ENCODE results near the gene LUC7L. TPM values are rescaled to one million over a fixed set of nuclear protein-coding genes. Genes with fewer than 3 reads are reported as not detected.

The LUC7L gene
- total RNA-seq, 1 donor from 2014 or later: 23.3 TPM

DNA sequence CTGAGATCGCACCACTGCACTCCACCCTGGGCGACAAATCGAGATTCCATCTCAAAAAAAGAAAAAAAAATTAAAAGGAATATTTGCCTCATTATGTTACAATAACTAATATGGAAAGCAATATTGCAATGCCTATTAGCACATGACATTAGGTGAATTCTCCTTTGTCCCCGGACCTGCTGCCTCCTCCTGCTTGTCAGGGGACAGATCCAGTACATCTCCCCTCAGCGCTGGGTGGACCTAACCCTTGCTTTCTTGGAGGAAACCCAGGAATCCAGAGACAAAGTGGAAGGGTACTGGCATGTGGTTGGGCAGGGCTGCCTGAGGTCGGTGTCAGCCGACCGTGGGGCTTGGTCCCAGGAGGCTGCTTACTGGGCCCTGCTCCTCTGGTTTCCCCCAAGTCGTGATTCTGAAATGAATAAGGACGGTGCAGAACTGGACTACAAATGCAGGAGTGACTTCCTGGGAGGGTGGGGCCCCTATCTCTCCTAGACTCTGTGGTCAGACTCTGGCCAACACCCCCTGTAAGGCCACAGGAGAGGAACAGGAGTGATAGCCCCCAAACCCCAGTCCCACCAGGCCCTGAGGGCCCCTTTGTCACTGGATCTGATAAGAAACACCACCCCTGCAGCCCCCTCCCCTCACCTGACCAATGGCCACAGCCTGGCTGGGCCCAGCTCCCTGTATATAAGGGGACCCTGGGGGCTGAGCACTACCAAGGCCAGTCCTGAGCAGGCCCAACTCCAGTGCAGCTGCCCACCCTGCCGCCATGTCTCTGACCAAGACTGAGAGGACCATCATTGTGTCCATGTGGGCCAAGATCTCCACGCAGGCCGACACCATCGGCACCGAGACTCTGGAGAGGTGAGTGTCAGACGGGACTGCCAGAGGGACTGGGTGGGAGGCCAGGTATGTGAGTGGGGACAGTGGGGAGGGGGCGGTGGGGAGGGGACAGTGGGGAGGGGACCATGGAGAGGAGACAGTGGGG is 76.8 kb downstream of the LUC7L start, which contains the start of gene HBZ:
HBZ (plus strand) TSS at position 504 of the 988 bp plus-strand sequence; CDS start at position 770, 266 bp downstream.
- H3K27ac ChIP-seq (replicated peaks): no peak within 1 kb of the TSS
- H3K9me3 ChIP-seq (replicated peaks): no peaks in the 10 kb centered on the region
- intact Hi-C loops (cut with micrococcal nuclease): no loop called here
- peaks cover 10% of the 10 kb centered on the region for H3K4me1 ChIP-seq
- TF ChIP-seq, protein P1, sequence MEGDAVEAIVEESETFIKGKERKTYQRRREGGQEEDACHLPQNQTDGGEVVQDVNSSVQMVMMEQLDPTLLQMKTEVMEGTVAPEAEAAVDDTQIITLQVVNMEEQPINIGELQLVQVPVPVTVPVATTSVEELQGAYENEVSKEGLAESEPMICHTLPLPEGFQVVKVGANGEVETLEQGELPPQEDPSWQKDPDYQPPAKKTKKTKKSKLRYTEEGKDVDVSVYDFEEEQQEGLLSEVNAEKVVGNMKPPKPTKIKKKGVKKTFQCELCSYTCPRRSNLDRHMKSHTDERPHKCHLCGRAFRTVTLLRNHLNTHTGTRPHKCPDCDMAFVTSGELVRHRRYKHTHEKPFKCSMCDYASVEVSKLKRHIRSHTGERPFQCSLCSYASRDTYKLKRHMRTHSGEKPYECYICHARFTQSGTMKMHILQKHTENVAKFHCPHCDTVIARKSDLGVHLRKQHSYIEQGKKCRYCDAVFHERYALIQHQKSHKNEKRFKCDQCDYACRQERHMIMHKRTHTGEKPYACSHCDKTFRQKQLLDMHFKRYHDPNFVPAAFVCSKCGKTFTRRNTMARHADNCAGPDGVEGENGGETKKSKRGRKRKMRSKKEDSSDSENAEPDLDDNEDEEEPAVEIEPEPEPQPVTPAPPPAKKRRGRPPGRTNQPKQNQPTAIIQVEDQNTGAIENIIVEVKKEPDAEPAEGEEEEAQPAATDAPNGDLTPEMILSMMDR (IDR thresholded peaks at IDR 0.05; ENCODE audit: borderline replicate concordance): no peak
- no peak for DNase-seq
- no peak within 1 kb of the TSS for H3K4me3 ChIP-seq
- no peaks in the 10 kb centered on the region for H3K36me3 ChIP-seq
- peaks cover 58% of the 10 kb centered on the region for H3K27me3 ChIP-seq (ENCODE audit: low read depth)

DNA sequence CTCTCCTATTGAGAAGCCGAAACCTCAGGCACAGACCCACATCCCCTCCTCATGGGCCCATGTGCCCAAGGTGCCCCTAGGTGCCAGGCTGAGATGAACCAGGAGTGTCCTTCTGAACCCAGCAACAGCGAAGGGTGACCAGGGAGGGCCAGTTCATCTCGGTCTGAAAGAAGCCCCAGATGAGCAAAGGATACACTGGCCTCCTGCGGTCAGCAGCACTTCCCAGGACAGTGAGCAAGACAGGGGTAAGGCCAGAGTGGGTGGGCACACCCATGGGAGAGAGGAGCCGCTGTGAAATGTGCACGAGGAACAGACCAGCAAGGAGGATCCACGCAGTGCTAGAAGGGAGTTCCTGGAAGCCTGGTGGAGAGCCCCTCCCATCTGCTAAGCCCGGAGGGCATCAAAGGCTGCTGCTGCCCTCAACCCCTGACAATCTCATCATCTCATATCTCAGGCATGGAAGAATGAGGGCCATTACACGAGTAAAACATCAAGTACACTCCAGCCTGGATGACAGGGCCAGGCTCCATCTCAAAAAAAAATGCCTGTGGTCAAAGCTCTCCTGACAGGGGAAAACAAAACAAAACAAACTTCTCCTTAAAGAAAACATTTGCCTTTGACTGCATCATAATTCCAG is 80.1 kb downstream of the LUC7L start:
- H3K9me3 ChIP-seq (replicated peaks): no peaks in the 10 kb centered on the region
- H3K4me1 ChIP-seq: peaks cover under 1% of the 10 kb centered on the region
- no peaks in the 10 kb centered on the region for H3K36me3 ChIP-seq
- no peak for DNase-seq
- intact Hi-C loops (cut with micrococcal nuclease): no loop called here
- peaks cover 51% of the 10 kb centered on the region for H3K27me3 ChIP-seq (ENCODE audit: low read depth)
- TF ChIP-seq, protein P1 (IDR thresholded peaks at IDR 0.05; ENCODE audit: borderline replicate concordance): no peak
- no peak overlapping the region for H3K4me3 ChIP-seq
- no peak overlapping the region for H3K27ac ChIP-seq (replicated peaks)

DNA sequence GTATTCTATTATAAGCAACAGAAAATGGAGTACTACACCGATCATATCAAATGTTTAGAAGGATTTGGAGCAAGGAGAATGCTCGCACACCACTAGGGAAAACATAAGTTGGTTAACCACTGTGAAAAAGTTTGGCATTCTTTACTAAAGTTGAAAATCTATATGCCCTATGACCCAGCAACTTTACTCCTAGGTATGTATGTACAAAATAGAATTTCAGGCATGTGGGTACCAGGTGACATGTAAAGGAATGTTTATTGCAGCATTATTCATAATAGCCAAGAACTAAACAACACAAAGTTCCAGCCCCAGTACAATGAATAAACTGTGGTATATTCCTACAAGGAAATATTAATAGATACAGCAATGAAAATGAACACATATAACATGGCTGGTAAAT is 82.6 kb downstream of the LUC7L start:
- no peak for DNase-seq
- peaks cover 63% of the 10 kb centered on the region for H3K27me3 ChIP-seq (ENCODE audit: low read depth)
- TF ChIP-seq, protein P1 (IDR thresholded peaks at IDR 0.05; ENCODE audit: borderline replicate concordance): no peak
- H3K27ac ChIP-seq (replicated peaks): no peak overlapping the region
- intact Hi-C loops (cut with micrococcal nuclease): no loop called here
- H3K9me3 ChIP-seq (replicated peaks): no peaks in the 10 kb centered on the region
- H3K4me3 ChIP-seq: no peak overlapping the region
- no peaks in the 10 kb centered on the region for H3K36me3 ChIP-seq
- H3K4me1 ChIP-seq: no peaks in the 10 kb centered on the region

DNA sequence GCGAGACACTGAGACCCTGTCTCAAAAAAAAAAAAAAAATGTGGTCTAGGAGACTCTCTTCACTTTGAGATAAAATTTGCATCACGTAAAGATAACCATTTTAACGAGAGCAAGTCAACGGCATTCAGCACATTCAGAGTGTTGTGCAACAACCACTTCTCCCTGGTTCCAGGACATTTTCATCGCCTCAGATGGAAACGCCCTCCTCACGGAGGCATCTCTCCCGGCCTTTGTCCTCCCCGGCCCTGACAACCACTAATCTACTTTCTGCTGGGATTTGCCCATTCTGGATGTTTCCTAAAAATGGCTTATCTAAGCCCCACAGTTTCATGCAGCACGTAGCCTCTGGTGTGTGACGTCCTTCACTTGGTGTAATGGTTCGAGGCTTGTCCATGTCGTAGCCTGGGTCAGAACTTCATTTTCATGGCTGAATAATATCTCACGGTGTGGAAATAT is 84.4 kb downstream of the LUC7L start:
- Histone ChIP-seq H3K36me3 (no peaks in the 10 kb centered on the region), H3K27me3 (ENCODE audit: low read depth) (peaks cover 53% of the 10 kb centered on the region), H3K27ac (replicated peaks) (no peak overlapping the region), H3K4me3 (no peak overlapping the region), H3K4me1 (no peaks in the 10 kb centered on the region), H3K9me3 (replicated peaks) (no peaks in the 10 kb centered on the region)
- TF ChIP-seq, protein P1 (IDR thresholded peaks at IDR 0.05; ENCODE audit: borderline replicate concordance): no peak
- no peak for DNase-seq
- intact Hi-C loops (cut with micrococcal nuclease): no loop called here

DNA sequence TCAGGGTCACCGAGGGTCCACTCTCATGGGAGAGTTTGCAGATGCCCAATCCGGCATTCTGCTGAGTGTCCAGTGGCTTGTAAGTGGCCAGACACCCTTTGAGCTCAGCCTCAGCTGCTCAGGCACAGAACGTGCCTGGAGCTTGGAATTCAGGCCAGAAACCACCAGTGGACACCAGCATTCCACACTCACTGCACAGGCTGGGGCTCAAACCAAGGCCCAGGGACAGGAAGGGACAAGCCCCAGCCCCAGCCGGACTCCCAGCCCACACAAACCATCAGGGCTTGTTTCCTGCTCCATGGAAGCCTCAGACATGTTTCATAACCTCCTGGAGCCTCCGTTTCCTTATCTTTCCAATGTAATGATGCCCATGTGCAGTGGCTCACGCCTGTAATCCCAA is 85.8 kb downstream of the LUC7L start:
- peaks cover 46% of the 10 kb centered on the region for H3K27me3 ChIP-seq (ENCODE audit: low read depth)
- no peak overlapping the region for H3K4me3 ChIP-seq
- peaks cover 7% of the 10 kb centered on the region for H3K4me1 ChIP-seq
- no peaks in the 10 kb centered on the region for H3K9me3 ChIP-seq (replicated peaks)
- TF ChIP-seq, protein P1 (IDR thresholded peaks at IDR 0.05; ENCODE audit: borderline replicate concordance): no peak
- H3K27ac ChIP-seq (replicated peaks): no peak overlapping the region
- no peak for DNase-seq
- intact Hi-C loops (cut with micrococcal nuclease): no loop called here
- no peaks in the 10 kb centered on the region for H3K36me3 ChIP-seq
